KBM-7 (cell line): ENCODE measurements around the gene PDLIM1.

Experiments used
- DNase-seq: peaks from one replicate; pipeline ENCODE4 v3.0.0-alpha.2; 2015
- in situ Hi-C: fragments of 300-500 bp; cut with MboI; formaldehyde crosslinking; loops from 2 replicates; pipeline ENCODE4 v1.14.3; 2020; ENCODE audit warnings: low sequenced_read_pairs, low pct_unique_long_range_greater_than_20kb, mixed read lengths

PDLIM1 gene

GRCh38 chr10:95295031-95295755 is 4.4 kb upstream of the PDLIM1 start:
- DNase-seq = peak; percentile 93
- in situ Hi-C loops = no loop called here

DNA sequence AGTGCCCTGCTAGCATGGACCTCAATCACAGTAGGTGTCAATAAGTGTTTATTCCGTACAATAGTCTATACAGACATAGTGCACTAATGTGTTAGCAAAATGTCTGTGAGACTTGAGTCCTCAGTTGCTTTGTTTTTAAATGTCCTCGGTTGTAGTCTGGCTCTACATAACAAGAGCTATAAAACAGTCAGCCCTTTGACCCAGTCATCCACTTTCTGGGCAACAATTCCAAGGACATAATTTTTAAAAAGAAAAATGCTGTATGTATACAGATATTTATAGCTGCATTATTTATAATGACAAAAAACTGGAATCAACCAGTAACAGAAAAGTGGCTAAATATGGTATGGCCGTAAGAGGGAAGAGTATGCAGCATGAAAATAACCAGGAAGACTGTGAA is 2.8 kb upstream of the PDLIM1 start:
- in situ Hi-C loops = no loop called here

DNA sequence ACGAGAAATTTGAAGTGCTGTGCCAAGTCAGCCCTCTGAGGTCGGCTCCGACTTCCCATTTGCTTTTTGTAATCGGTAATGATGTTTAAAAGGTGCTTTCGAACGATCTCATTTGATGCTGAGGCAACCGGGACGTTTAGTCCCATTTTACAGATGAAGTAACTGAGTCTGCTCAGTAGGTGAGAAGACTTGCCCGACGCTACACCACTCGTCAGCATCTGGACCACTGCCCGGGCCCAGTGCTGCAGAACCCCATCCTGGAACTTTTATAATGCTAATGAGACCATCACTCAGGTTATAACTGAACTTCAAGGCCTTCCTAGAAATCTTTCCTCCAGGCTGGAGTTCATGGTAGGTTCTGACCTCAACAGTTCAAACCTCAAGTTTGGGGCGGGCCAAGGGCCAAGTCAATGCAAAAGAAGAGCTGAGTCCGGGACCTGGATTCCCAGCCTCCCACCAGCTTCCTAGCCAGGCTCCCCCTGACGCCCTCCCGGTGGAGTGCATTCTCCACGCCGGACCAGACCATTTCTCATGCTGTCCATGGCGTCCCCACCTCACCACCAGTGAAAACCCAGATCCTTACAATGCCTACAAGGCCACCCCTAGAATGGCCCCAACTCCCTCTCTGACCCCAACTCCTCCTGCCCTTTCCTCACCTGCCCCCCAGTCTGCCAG is 699 bp upstream of the PDLIM1 start:
- no peak for DNase-seq
- in situ Hi-C loops = no loop called here

More for the DNA sequence above, 2.8 kb upstream of the PDLIM1 start:
- DNase-seq = no peak

GRCh38 chr10:95289921-95290421 is 832 bp downstream of the PDLIM1 start:
- DNase-seq = no peak
- in situ Hi-C loops = no loop called here

DNA sequence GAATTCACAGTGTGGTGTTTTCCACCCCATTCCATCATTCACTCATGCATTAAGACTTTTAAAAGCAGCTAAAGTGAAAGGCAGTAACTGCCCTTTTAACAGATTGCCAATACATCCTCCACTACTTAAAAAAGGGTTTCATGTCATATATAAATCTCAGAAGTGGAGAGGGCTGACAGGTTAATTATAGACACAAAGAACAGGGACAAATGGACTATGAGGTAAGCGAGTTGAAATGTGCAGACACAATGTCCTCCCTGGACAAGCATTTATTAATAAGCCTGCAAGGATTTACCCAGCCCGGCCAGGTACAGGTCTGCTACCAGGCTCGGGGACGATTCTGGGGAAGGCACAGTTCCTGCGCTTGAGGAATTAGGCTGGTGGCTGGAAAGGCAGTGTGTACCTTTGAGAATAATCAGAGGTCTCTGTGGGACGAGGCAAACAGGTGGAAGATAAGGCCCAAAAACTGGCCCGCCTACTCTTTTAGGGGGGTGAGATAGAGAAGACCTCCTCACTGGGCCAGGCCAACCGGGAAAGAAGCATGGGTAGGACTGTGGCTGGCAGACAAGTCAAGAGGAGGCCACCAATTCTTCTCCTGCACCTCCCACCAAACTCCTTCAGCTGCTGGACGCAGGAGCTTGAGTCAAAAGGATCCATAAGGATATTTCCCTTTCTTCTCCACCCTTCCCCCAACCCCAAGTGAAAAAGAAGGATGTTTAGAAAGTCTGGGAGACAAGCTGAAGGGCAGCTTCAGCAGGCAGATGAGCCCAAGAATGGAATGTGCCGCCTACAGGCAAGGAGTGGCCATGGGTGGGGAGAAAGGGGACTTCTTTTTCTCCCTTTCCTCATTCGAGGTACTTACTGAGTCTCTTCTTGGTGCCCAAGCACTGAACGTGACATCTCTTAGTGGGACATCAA is 1.5 kb downstream of the PDLIM1 start:
- DNase-seq = peak; percentile 65
- in situ Hi-C loops = no loop called here

GRCh38 chr10:95288303-95288702 is 2.5 kb downstream of the PDLIM1 start:
- in situ Hi-C loops = no loop called here
- DNase-seq = no peak

GRCh38 chr10:95287281-95287680 is 3.5 kb downstream of the PDLIM1 start:
- in situ Hi-C loops = no loop called here
- no peak for DNase-seq

- DNase-seq = no peak
- in situ Hi-C loops = no loop called here
These were observed 4.1 kb downstream of the PDLIM1 start for GRCh38 chr10:95286707-95287106.

GRCh38 chr10:95285556-95285955 is 5.2 kb downstream of the PDLIM1 start:
- no peak for DNase-seq
- in situ Hi-C loops = no loop called here

DNA sequence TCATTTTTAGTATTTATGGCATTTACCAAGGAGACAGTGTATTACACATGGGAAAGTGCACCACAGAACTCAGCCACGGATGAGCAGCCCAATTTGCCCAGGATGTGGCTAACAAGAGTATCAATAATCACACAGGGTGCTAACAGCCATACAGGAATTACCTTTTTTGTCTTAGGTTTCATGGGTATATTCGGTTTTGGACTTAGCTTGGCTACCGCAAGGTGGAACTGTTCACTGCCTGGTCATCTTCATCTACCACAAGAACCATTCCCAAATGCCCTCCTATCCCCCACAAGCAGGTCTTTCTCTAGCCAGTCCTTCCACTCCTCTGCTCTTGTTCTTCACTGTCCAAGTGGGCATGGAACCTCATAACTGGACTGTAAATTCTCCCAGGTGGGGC is 6.0 kb downstream of the PDLIM1 start:
- in situ Hi-C loops = no loop called here
- DNase-seq = no peak

DNA sequence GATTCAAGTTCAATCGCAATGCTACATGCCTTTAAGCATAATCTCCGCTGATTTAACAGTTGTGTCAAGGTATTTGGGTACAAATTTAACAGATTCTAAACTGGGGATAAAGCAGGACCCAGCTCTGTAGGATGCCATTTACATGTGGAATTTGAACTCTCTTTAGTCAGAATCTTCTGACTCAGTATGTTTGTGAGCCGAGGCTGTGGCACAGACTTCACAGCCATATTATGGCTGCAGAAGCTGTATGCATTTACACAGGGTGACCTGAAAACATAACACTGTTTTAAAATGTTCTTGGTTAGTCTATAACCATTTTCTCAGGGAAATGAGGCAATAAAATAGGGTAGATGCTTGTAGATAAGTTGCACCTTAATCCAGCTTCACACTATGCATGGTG is 8.7 kb downstream of the PDLIM1 start:
- in situ Hi-C loops = no loop called here
- DNase-seq = no peak

DNA sequence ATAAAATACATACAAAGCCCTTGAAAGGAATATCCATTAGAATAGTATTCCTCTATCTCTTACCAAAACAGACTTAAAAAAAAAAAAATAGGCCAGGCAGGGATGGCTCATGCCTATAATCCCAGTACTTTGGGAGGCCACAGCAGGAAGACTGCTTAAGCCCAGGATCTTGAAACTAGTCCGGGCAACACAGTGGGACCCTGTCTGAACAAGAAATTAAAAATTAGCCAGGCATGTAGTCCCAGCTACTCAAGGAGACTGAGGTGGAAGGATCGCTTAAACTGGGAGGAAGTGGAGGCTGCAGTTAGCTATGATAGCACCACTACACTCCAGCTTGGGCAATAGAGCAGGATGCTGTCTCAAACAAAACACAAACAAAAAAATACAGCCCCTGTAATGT is 9.6 kb downstream of the PDLIM1 start:
- no peak for DNase-seq
- in situ Hi-C loops = no loop called here

GRCh38 chr10:95280637-95281036 is 10.2 kb downstream of the PDLIM1 start:
- DNase-seq = no peak
- in situ Hi-C loops = no loop called here

DNA sequence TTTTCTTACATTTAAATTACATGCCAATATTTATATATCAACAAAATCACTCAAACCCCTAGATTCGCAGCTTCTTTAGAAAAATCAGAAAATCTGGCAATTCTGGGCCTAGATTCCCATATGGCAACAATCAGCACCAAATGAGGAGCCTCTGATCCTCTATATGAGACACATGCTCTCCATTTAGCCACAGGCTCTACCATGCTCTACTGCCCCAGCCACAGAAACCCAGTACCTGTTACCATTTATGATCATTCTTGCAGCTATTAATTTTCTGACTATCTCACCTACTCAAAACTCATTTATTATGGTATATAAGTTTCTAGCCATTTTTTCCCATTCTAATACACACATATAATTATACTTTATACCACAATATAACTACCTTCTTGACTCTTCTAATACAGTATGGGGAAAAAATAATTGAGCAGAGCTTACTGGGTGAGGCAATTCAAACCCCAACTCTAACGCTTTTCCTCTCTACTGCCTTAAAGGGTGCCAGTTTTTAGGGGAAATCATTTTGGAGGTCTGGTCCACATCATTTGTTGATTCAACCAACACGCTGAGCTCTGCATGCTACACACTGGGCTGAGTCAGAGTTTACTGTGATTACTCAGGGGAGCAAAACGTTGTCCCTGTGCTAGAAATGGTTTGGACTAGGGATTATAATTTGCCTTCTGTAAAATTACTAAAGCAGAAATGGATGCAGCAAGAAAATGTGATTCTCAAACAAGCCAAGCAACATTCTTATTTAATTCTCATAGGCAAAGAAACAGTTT is 11.6 kb downstream of the PDLIM1 start:
- in situ Hi-C loops = no loop called here

DNA sequence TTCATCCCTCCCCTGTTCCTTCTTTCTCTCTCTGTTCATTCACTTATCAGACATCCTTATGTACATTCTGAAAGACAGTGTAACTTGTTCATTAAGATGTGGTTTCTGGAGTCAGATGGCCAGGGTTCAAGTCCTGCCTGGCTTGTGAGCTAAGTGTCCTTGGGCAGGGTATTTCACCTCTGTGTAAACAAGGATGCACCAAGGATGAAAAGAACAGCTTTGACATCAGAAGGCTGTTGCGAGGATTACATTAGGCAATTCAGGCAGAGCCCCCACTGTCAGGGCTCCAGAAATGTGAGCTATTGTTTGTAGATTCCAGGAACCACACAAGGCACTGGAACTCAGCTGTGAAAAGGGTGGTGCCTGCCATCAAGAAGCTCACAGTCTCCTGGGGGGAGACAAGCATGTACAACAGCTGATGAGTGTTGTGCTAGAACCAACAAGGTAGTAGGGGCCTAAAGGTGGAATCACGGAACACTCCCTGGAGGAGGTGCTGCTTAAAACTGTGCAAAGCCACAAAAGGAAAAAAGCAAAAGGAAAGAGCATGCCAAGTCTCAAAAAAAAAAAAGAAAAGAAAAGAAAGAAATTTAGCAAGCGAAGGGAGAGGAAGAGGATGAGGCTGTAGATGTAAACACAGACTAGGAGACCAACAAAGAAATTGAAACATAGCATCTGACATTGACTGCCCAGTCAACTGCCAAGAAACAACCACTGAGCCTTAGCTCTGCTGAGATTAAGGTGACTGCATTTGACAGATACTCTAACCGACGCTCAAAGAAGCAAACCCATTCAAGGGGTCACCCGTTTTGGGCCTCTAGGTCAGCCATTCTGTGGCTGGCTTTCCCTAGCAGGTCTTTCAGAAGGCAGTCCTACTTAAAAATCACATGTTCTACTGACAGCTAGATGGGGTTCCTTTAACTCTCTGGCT is 12.5 kb downstream of the PDLIM1 start:
- in situ Hi-C loops = no loop called here
- DNase-seq = no peak

More for the DNA sequence above, 11.6 kb downstream of the PDLIM1 start:
- DNase-seq = no peak

- in situ Hi-C loops = no loop called here
- no peak for DNase-seq
These were observed 13.2 kb downstream of the PDLIM1 start for GRCh38 chr10:95277614-95278013.

DNA sequence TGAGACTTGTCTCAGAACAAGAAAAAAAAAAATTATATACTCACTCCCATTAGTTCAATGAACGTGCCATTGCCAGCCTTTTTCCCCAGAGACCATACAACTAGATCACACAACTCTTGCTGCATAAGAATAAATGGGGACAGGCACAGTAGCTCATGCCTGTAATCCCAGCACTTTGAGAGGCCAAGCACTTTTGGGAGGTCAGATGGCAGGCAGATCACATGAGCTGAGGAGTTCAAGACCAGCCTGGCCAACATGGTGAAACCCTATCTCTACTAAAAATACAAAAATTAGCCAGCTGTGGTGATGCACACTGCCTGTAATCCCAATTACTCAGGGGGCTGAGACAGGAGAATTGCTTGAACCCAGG is 13.6 kb downstream of the PDLIM1 start:
- DNase-seq = no peak
- in situ Hi-C loops = no loop called here
